GM04503 (cell line): ENCODE data around the gene MTM1.

Experiments
- DNase-seq: peaks from one replicate; pipeline ENCODE4 v3.0.0-alpha.2; 2012; ENCODE audit warnings: low read depth

MTM1 gene

DNA sequence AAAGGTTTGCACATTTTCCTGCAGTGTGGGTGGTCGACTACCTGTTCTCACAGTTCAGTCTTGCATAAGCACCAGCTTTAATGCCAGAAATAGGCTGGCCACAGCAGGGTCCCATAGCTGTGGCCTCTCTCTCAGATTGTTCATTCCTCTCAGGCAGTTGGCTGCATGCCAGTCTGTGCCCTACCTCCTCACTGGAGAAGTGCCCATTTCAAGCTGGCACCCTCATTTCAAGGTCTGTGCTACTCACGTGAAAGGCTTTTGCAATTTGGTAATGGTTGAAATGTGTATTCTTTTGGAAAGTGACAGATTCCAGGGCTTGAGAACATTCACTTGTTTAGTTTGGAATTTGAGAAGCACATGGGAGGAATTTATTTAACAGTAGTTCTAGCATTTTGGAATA is 95.9 kb downstream of the MTM1 start:
- DNase-seq, result no peak

DNA sequence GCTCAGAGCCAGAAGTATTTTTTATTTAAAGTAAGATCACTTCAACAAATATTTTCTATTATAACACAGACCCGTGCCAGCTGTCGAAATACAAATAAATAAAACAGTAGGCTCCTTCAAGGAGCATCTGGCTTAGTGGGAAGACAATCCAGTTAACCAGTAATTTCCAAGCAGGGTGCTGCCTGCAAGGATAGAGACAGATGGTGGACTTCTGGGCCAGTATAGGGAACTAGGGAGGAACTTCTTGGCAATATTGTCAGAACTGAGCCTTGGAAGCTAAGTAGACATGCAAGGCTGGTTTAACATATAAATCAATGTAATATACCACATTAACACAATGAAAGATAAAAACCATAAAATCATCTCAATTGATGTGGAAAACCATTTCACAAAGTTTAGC is 107.8 kb downstream of the MTM1 start:
- DNase-seq, result no peak

- DNase-seq, result no peak
Measured at GRCh38 chrX:150680974-150681373, 112.6 kb downstream of the MTM1 start.

- no peak for DNase-seq
Measured at GRCh38 chrX:150683112-150683511, 114.7 kb downstream of the MTM1 start.

GRCh38 chrX:150683536-150684146 is 115.2 kb downstream of the MTM1 start:
- DNase-seq, result no peak

DNA sequence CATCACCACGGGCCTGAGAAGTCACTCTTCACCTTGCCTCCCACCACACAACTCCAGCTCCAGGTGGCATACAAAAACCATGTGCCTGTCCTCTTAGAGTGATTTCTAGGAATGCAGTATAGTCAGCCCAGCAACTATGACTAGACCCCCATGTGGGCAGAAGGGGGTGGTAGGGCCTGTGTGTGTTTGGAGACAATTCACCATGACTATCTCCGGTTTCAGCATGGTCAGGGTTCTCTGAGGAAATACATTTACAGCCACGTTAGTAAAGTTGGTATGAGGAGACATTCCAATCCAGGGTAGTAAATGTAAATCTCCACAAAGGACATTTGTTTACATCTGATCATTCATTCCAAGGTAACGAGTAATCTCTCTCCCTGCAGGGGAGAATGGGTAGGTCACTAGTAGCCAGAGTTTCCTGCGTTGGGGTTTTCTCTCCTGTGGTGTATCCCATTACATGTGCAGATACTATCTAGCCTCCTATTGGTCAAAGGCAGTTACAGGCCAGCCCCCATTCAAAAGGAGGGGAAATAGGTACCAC is 120.6 kb downstream of the MTM1 start:
- DNase-seq, result peak; percentile 82

DNA sequence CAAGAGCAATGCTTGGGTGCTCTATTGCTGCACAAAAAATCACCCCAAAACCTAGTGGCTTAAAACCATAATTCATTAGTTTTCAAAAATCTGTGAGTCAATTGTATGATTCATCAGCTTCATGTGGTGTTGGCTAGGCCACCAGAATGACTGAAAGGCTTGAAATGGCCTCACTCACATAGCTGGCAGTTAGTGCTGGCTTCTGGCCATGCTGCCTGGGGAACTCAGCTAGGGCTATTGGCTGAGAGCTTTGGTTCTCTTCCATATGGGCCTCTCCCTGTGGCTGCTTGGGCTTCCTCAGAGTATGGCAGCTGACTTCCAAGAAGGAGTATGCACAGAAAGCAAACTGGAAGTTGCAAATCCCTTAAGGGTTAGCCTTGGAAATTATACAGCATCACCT is 121.7 kb downstream of the MTM1 start:
- DNase-seq, result peak; percentile 77

- no peak for DNase-seq
Measured at GRCh38 chrX:150692296-150692695, 123.9 kb downstream of the MTM1 start.

DNA sequence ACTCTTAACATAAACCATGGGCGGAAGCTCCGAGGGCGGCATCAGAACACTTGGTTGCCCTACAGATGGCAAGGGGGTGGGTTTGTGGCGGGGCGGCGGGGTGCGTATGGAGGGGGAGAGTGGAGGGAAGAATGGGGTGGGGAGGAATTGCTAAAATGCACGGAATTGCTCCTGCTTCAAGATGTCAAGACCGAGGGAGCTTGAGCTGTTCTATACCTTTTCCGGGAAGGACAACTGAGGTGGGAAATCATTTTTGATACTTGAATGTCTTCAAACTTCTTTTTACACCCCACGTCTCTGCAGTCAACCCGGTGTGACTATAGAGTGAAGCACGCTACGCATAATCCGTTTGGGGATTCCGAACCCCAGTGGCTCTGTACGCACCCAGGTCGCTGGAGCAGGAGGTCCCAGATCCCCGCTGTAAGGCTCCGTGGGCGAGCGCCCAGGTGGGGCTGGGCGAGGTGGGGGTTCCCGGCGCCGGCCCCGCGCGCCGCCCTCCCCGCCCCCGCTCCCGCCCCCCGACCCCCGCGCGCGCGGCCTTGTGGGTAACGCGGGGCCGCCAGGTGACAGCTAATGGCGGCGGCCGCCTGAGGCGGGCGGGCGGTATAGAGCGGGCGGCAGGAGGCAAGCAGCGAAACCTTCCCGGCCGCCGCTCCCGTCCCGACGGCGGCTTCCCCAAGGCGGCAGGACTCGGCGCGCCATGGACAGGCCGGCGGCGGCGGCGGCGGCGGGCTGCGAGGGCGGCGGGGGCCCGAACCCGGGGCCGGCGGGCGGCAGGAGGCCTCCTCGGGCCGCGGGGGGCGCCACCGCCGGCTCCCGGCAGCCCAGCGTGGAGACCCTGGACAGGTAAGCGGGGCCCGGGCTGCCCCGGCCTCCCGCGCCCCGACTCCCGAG is 124.7 kb downstream of the MTM1 start, which contains the start of gene MTMR1:
MTMR1 (plus strand) TSS at position 566 of the 894 bp plus-strand sequence; CDS start at position 701, 135 bp downstream.
- DNase-seq, result no peak

GRCh38 chrX:150693725-150694574 is 125.5 kb downstream of the MTM1 start:
- DNase-seq, result peak; percentile 69

- no peak for DNase-seq
Measured at GRCh38 chrX:150694738-150695410, 126.5 kb downstream of the MTM1 start.

GRCh38 chrX:150696331-150696730 is 127.9 kb downstream of the MTM1 start:
- no peak for DNase-seq

GRCh38 chrX:150696866-150697265 is 128.4 kb downstream of the MTM1 start:
- DNase-seq, result no peak

DNA sequence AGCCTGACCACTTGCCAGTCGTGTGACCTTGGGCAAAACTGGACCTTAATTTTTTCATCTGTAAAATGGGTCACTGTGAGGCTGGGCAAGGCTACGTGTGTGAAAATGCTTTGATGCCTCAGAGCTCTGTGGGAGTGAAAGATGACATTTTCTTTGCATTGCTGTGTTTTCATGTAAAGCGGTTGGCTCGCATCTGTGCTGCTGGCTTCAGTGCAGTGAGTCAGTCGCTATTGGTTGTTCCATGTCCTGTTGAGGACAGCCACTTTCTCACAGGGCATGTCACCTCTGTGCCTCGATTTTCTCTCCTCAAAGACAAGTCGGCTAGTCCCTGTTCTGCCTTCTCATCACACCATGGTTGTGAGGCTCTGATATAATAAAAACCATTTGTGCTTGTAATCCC is 129.2 kb downstream of the MTM1 start:
- DNase-seq, result no peak

GRCh38 chrX:150698981-150699380 is 130.6 kb downstream of the MTM1 start:
- no peak for DNase-seq

GRCh38 chrX:150700107-150700506 is 131.7 kb downstream of the MTM1 start:
- no peak for DNase-seq

DNA sequence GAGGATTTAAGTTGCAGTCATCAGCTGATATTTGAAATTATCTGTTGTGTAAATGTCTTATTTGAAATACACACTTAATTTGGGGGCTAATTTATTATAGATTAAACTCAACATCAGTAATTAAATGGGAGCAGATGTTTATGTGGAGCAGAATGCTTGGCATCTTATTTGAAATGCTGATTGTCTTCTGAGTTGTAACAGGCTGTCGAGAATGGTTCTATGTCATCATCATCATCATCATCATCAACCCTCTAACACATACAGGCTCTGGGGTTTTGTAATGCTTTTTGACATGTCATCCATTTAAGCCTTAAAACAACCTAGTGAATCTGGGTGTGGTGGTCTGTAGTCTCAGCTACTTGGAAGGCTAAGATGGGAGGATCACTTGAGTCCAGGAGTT is 133.0 kb downstream of the MTM1 start:
- DNase-seq, result no peak

GRCh38 chrX:150702966-150703694 is 134.7 kb downstream of the MTM1 start:
- no peak for DNase-seq

- DNase-seq, result no peak
Measured at GRCh38 chrX:150703695-150703974, 135.2 kb downstream of the MTM1 start.

GRCh38 chrX:150704030-150704613 is 135.7 kb downstream of the MTM1 start:
- no peak for DNase-seq

- DNase-seq, result no peak
Measured at GRCh38 chrX:150712619-150713018, 144.2 kb downstream of the MTM1 start.
